Heart left ventricle (tissue), 13 donors: Measurements from ENCODE around the gene SLC30A4.

Experiments
- CTCF ChIP-seq, 12 donors: fragments of 200-600 bp; sonication (generic) in 4 of 12; IDR thresholded peaks; one replicate each; pipeline versions ENCODE4 v1.5.0 to v1.8.0; 2018 to 2022; ENCODE audit warnings: antibody characterized with exemption in 12 of 12, mild to moderate bottlenecking in 5 of 12
- POLR2A ChIP-seq, 2 donors: fragments of 450-650 bp; IDR thresholded peaks; one replicate each; pipeline ENCODE4 v1.6.1; 2017; ENCODE audit warnings: antibody characterized with exemption in 2 of 2, mild to moderate bottlenecking in 2 of 2, moderate library complexity in 2 of 2
- donor health status: ischemic (EF 13 %, LVEDD 7.1; RV severe dilation, severe dysfunction).
- donor health status: DM: no; HTN: yes; CAD: no.
- donor health status: DM: no; HTN: no; CAD: no.
- donor health status: ischemic (EF 25% LVEDD 6.9; RV normal size, moderate dysfunction).
- donor health status: ischemic (EF 25% LVEDD 5.7; RV mildly dilated, moderate dysfunction).
- donor health status: ischemic (EF 35%, LVEDD 5.7; RV mildly dilated, moderate dysfunction).
- donor health status: nonischemic (EF 11% LVEDD 7.7; RV severe dilation, severe dysfunction).
- donor health status: DM: yes; HTN: yes; CAD: no.
- donor health status: PGD.
- donor health status: ischemic (EF 29% LVEDD 5.4; RV normal size, mild dysfunction).
- donor health status: nonischemic (EF 23%, LVEDD 6.1; RV moderate dilation, normal function).

DNA sequence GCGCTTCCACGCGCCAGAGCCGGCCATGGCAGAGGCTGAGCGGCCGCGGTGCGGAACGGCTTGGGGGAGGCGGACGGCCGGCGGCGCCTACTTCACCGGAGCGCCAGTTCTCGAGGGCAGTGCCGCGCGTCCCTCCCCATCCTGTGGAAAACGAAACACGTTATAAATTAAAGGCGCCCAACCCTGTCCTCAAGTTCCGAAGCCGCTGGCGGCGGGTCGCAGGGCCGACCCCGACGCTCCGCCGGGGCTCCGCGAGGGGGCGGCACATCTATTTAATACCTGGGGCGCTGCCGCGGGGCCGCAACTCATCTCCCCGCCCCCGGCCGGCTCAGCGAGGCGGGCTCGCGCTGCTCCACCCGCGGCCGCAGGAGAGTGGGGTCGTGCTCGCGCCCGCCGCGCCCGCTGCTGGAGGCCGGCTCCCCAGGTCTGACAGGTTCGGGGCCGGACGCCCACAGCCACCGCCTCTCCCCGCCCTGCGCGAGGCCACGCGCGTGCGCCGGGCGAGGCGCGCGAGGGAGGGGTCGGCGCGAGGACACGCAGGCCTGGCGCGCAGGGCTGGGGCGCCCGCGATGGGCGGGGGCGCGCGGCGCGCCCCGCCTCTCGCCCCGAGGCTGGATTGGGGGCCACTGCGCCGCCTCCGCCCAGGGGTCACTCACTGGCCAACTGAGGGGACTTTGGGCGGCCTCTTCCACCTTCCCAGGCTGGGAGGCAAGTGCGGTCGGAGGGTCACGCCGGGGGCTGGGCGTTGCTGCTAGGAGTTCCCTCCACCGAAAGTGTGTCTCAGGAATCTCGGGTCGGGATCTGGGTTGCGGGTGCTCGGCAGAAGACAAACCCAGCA, at the start of gene SLC30A4:
- TF ChIP-seq CTCF (IDR thresholded peaks at IDR 0.05) (peak in 11 of 12 donors; percentile 33 to 74 (median 51)), POLR2A (IDR thresholded peaks at IDR 0.05) (peak in 1 of 2 donors; percentile 75)
